NCI-H2171 treated with DMSO at 0.1 percent for 48 hours (cell line): ENCODE measurements around the gene ERRFI1.
"Not testable (repeated sequence)": the region's sequence is repeated elsewhere in the genome, so short reads cannot be mapped to it uniquely, and the experiment has no call there.

Experiments
- DNase-seq: peaks from one replicate; lab custom pipeline; 2025; lab: John Stamatoyannopoulos, UW

The ERRFI1 gene

DNA sequence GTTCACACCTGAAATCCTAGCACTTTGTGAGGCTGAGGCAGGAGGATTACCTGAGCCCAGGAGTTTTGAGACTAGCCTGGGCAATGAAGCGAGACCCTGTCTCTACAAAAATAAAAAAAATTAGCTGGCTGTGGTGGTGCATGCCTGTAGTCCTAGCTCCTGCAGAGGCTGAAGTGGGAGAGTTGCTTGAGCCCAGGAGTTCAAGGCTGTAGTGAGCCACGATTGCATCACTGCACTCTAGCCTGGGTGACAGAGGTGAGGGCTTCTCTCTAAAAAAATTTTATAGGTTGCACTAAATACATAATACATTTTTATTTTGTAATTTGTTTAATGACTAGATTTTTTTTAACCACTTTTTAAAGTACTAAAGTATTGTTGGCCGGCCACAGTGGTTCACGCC is 58.5 kb downstream of the ERRFI1 start:
- peak; percentile 89 for DNase-seq

GRCh38 chr1:7967196-7967595 is 58.9 kb downstream of the ERRFI1 start:
- peak; percentile 98 for DNase-seq

- no peak for DNase-seq
These were observed 61.6 kb downstream of the ERRFI1 start for GRCh38 chr1:7964476-7964875.

- not testable (repeated sequence) for DNase-seq
These were observed 62.3 kb downstream of the ERRFI1 start for GRCh38 chr1:7963841-7964240.

- not testable (repeated sequence) for DNase-seq
These were observed 62.8 kb downstream of the ERRFI1 start for GRCh38 chr1:7963378-7963730.

DNA sequence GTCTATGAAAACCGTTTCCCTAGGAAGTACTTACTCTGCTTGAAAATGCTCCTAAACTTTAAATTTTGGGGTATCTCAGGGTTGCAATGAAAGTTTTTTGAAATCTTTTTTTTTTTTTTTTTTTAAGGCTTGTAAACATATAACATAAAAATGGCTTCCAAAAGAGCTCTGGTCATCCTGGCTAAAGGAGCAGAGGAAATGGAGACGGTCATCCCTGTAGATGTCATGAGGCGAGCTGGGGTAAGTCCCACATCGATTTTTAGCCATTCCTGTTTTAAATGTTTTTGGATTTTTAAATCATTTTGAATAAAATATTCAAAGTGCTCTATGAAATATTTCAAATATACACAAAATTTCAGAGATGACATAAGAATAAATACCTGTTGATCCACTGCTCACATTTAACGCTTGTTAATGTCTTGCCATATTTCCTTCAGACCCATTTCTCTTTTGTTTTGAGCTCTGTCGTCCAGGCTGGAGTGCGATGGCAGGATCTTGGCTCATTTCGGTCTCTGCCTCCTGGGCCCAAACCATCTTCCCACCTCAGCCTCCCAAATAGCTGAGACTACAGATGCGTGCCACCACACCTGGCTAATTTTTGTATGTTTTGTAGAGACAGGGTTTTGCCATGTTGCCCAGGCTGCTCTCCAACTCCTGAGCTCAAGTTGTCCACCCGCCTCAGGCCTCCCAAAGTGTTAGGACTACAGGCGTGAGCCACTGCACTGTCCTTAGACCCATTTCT is 63.3 kb downstream of the ERRFI1 start:
- DNase-seq: no peak

- DNase-seq: peak; percentile 58
These were observed 64.1 kb downstream of the ERRFI1 start for GRCh38 chr1:7962014-7962335.
